Measurements from ENCODE around the gene INPP5A.
"Not testable (repeated sequence)": the region's sequence is repeated elsewhere in the genome, so short reads cannot be mapped to it uniquely, and the experiment has no call there.

Gene INPP5A

GRCh38 chr10:132742167-132742836, 204.7 kb downstream of the INPP5A start:
- H3K9ac ChIP-seq (ENCODE audit: low read length), result no peak overlapping the region
- no peaks in the 10 kb centered on the region for H3K27me3 ChIP-seq (ENCODE audit: control insufficient read depth, insufficient read depth, low read length)
- H3K36me3 ChIP-seq (ENCODE audit: control insufficient read depth, insufficient read depth, low read length), result no peaks in the 10 kb centered on the region
- no peak overlapping the region for H3K27ac ChIP-seq (ENCODE audit: low read depth, low read length)
- no peak overlapping the region for H3K4me3 ChIP-seq (ENCODE audit: low read length)
- peaks cover 2% of the 10 kb centered on the region for H3K4me1 ChIP-seq (ENCODE audit: control insufficient read depth, insufficient read depth, low read length)

GRCh38 chr10:132742837-132743194, 205.2 kb downstream of the INPP5A start:
- Histone ChIP-seq H3K27me3 (ENCODE audit: control insufficient read depth, insufficient read depth, low read length) (no peaks in the 10 kb centered on the region), H3K36me3 (ENCODE audit: control insufficient read depth, insufficient read depth, low read length) (no peaks in the 10 kb centered on the region), H3K9ac (ENCODE audit: low read length) (no peak overlapping the region), H3K27ac (ENCODE audit: low read depth, low read length) (no peak overlapping the region), H3K4me1 (ENCODE audit: control insufficient read depth, insufficient read depth, low read length) (peaks cover 2% of the 10 kb centered on the region), H3K4me3 (ENCODE audit: low read length) (no peak overlapping the region)

DNA sequence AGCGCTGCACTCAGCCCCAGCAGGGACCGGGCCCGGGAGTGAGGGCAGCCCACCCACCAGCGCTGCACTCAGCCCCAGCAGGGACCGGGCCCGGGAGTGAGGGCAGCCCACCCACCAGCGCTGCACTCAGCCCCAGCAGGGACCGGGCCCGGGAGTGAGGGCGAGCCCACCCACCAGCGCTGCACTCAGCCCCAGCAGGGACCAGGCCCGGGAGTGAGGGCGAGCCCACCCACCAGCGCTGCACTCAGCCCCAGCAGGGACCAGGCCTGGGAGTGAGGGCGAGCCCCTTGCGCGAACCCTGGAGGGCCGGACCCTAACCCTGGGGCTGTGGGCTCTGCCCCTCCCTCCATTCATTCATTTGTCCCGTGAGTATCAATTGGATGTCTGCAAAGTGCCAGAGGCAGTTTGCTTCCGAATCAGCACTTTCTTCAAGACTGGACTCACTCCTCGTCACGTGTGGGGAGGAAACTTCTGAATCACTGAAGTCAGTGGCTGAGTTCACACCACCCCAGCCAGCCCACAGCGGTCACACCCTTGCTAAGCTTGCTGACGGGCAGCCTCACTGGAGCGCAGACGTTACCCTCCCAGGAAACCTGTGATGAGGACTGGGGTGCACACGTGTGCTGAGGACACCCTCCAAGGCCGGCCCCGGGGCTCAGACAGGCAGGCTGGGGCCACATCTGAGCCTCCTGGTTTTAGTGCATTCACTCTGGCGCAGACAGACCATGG, 205.8 kb downstream of the INPP5A start:
- H3K4me1 ChIP-seq (ENCODE audit: control insufficient read depth, insufficient read depth, low read length); H3K27me3 ChIP-seq (ENCODE audit: control insufficient read depth, insufficient read depth, low read length); H3K4me3 ChIP-seq (ENCODE audit: low read length); H3K9ac ChIP-seq (ENCODE audit: low read length); H3K36me3 ChIP-seq (ENCODE audit: control insufficient read depth, insufficient read depth, low read length); H3K27ac ChIP-seq (ENCODE audit: low read depth, low read length): not testable (repeated sequence)

- H3K4me1 ChIP-seq (ENCODE audit: control insufficient read depth, insufficient read depth, low read length), result peaks cover 2% of the 10 kb centered on the region
These were observed 206.4 kb downstream of the INPP5A start for GRCh38 chr10:132743925-132744490.

GRCh38 chr10:132744839-132745238, 207.3 kb downstream of the INPP5A start:
- Histone ChIP-seq H3K36me3 (ENCODE audit: control insufficient read depth, insufficient read depth, low read length) (peaks cover 4% of the 10 kb centered on the region), H3K27me3 (ENCODE audit: control insufficient read depth, insufficient read depth, low read length) (no peaks in the 10 kb centered on the region), H3K27ac (ENCODE audit: low read depth, low read length) (no peak overlapping the region), H3K4me1 (ENCODE audit: control insufficient read depth, insufficient read depth, low read length) (peaks cover 2% of the 10 kb centered on the region), H3K9ac (ENCODE audit: low read length) (no peak overlapping the region), H3K4me3 (ENCODE audit: low read length) (no peak overlapping the region)

More at GRCh38 chr10:132743925-132744490, 206.4 kb downstream of the INPP5A start:
- H3K27ac ChIP-seq (ENCODE audit: low read depth, low read length), result no peak overlapping the region
- H3K9ac ChIP-seq (ENCODE audit: low read length), result no peak overlapping the region
- H3K4me3 ChIP-seq (ENCODE audit: low read length), result no peak overlapping the region
- no peaks in the 10 kb centered on the region for H3K27me3 ChIP-seq (ENCODE audit: control insufficient read depth, insufficient read depth, low read length)
- no peaks in the 10 kb centered on the region for H3K36me3 ChIP-seq (ENCODE audit: control insufficient read depth, insufficient read depth, low read length)

- H3K27me3 ChIP-seq (ENCODE audit: control insufficient read depth, insufficient read depth, low read length), result no peaks in the 10 kb centered on the region
- peaks cover 2% of the 10 kb centered on the region for H3K4me1 ChIP-seq (ENCODE audit: control insufficient read depth, insufficient read depth, low read length)
- H3K9ac ChIP-seq (ENCODE audit: low read length), result no peak overlapping the region
- no peak overlapping the region for H3K4me3 ChIP-seq (ENCODE audit: low read length)
- no peak overlapping the region for H3K27ac ChIP-seq (ENCODE audit: low read depth, low read length)
- H3K36me3 ChIP-seq (ENCODE audit: control insufficient read depth, insufficient read depth, low read length), result peaks cover 8% of the 10 kb centered on the region
These were observed 207.9 kb downstream of the INPP5A start for GRCh38 chr10:132745511-132745910.

GRCh38 chr10:132745971-132746370, 208.4 kb downstream of the INPP5A start:
- Histone ChIP-seq H3K27ac (ENCODE audit: low read depth, low read length) (no peak overlapping the region), H3K9ac (ENCODE audit: low read length) (no peak overlapping the region)

GRCh38 chr10:132746386-132746785, 208.8 kb downstream of the INPP5A start:
- Histone ChIP-seq H3K36me3 (ENCODE audit: control insufficient read depth, insufficient read depth, low read length) (peaks cover 10% of the 10 kb centered on the region), H3K9ac (ENCODE audit: low read length) (no peak overlapping the region), H3K27ac (ENCODE audit: low read depth, low read length) (no peak overlapping the region)

More at GRCh38 chr10:132745971-132746370, 208.4 kb downstream of the INPP5A start:
- Histone ChIP-seq H3K4me1 (ENCODE audit: control insufficient read depth, insufficient read depth, low read length) (peaks cover 2% of the 10 kb centered on the region), H3K4me3 (ENCODE audit: low read length) (no peak overlapping the region), H3K27me3 (ENCODE audit: control insufficient read depth, insufficient read depth, low read length) (no peaks in the 10 kb centered on the region), H3K36me3 (ENCODE audit: control insufficient read depth, insufficient read depth, low read length) (peaks cover 8% of the 10 kb centered on the region)

GRCh38 chr10:132746801-132747625, 209.4 kb downstream of the INPP5A start:
- no peak overlapping the region for H3K27ac ChIP-seq (ENCODE audit: low read depth, low read length)
- no peak overlapping the region for H3K9ac ChIP-seq (ENCODE audit: low read length)

More at GRCh38 chr10:132746386-132746785, 208.8 kb downstream of the INPP5A start:
- Histone ChIP-seq H3K4me1 (ENCODE audit: control insufficient read depth, insufficient read depth, low read length) (peaks cover 2% of the 10 kb centered on the region), H3K27me3 (ENCODE audit: control insufficient read depth, insufficient read depth, low read length) (no peaks in the 10 kb centered on the region), H3K4me3 (ENCODE audit: low read length) (no peak overlapping the region)

DNA sequence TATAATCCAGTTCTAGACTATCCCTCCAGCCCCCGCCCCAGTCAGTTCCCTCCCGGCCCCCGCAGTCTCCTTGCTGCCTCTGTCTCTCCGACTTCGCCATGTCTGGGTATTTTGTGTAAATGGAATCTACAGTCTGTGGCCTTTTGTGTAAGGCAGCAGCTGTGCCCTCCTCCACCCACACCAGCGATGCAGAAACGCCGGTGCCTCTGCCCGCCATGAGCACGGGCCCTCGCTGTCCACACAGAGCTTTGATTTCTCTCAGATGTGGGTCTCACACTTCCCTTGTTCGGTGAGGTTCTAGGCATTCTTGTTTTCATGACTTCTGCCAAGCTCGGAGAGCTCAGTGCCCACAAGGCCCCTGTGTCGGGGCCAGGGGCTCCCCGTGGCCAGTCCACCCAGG, 210.5 kb downstream of the INPP5A start:
- Histone ChIP-seq H3K4me3 (ENCODE audit: low read length) (no peak overlapping the region), H3K27me3 (ENCODE audit: control insufficient read depth, insufficient read depth, low read length) (no peaks in the 10 kb centered on the region), H3K36me3 (ENCODE audit: control insufficient read depth, insufficient read depth, low read length) (peaks cover 10% of the 10 kb centered on the region), H3K9ac (ENCODE audit: low read length) (no peak overlapping the region), H3K4me1 (ENCODE audit: control insufficient read depth, insufficient read depth, low read length) (peaks cover 2% of the 10 kb centered on the region), H3K27ac (ENCODE audit: low read depth, low read length) (no peak overlapping the region)

More at GRCh38 chr10:132746801-132747625, 209.4 kb downstream of the INPP5A start:
- peaks cover 2% of the 10 kb centered on the region for H3K4me1 ChIP-seq (ENCODE audit: control insufficient read depth, insufficient read depth, low read length)
- H3K36me3 ChIP-seq (ENCODE audit: control insufficient read depth, insufficient read depth, low read length), result peaks cover 10% of the 10 kb centered on the region
- H3K4me3 ChIP-seq (ENCODE audit: low read length), result no peak overlapping the region
- H3K27me3 ChIP-seq (ENCODE audit: control insufficient read depth, insufficient read depth, low read length), result no peaks in the 10 kb centered on the region

DNA sequence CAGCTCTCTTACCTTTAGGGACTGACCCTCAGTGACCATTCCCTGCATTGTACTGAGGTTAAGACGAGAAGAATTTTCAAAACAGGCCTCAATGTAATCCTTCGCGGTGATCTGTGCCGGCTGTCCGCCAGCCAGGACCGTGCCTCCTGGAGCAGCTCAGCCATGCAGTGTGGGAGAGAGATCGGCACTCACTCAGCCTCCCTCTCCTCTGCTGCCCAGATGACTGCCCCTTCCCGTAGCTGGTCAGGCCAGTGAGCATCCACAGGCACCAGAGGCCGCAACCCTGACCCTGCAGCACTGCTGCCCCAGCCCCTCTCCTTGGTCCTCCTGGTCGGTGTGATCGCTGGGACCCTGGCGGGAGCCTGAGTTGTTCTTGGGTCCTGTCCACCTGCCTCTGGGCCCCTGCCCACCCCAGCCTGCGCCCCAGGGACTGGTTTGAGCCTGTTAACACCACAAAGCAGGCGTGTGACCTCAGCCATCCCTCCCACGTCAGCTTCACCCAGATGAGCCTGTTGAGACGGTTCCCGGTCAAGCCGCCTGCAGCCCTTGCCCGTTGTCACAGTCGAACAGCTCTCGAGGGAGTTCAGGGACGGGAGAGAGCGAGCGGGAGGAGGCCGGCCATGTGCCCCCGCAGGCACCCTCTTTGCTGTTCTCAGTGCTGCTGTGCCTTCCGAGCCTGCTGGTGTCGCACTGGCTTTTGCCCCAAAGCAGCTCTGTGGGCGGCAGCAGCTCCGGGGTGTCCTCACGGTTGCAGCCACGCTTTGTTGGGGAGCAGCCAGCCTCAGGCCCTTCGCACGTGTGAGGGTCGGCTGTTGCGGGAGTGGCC, 211.2 kb downstream of the INPP5A start:
- peaks cover 2% of the 10 kb centered on the region for H3K4me1 ChIP-seq (ENCODE audit: control insufficient read depth, insufficient read depth, low read length)
- no peak overlapping the region for H3K9ac ChIP-seq (ENCODE audit: low read length)
- H3K4me3 ChIP-seq (ENCODE audit: low read length), result no peak overlapping the region
- H3K27me3 ChIP-seq (ENCODE audit: control insufficient read depth, insufficient read depth, low read length), result no peaks in the 10 kb centered on the region
- peaks cover 10% of the 10 kb centered on the region for H3K36me3 ChIP-seq (ENCODE audit: control insufficient read depth, insufficient read depth, low read length)
- no peak overlapping the region for H3K27ac ChIP-seq (ENCODE audit: low read depth, low read length)

Measured in rectal smooth muscle tissue (tissue), 1 donor.